Tibial nerve (tissue), 4 donors: ENCODE data around the gene EFTUD2. TPM values are rescaled to one million over a fixed set of nuclear protein-coding genes. Genes with fewer than 3 reads are reported as not detected.

Source experiments
- DNase-seq, 2 donors: peaks; one replicate each; pipeline ENCODE4 v3.0.0-alpha.2; 2019; ENCODE audit warnings: low spot score in 2 of 2
- H3K27ac ChIP-seq, 4 donors: fragments of 200-600 bp; sonication (generic) in 3 of 4; one replicate each; pipeline ENCODE4 v1.5.1; 2017 to 2019; ENCODE audit warnings: mild to moderate bottlenecking in 1 of 4
- H3K27me3 ChIP-seq, 2 donors: fragments of 200-600 bp; sonication (generic) in 1 of 2; one replicate each; pipeline versions ENCODE4 v1.5.1 to v1.6.0; 2017 to 2019
- H3K36me3 ChIP-seq, 3 donors: fragments of 200-600 bp; sonication (generic); one replicate each; pipeline ENCODE4 v1.5.1; 2018 to 2019
- H3K4me1 ChIP-seq, 4 donors: fragments of 200-600 bp; sonication (generic) in 3 of 4; one replicate each; pipeline ENCODE4 v1.5.1; 2017 to 2019
- H3K4me3 ChIP-seq, 4 donors: fragments of 200-600 bp; sonication (generic) in 3 of 4; one replicate each; pipeline ENCODE4 v1.5.1; 2017 to 2019; ENCODE audit warnings: mild to moderate bottlenecking in 1 of 4, moderate library complexity in 1 of 4
- H3K9me3 ChIP-seq, 4 donors: fragments of 200-600 bp; sonication (generic) in 3 of 4; one replicate each; pipeline ENCODE4 v1.5.1; 2017 to 2019
- EP300 ChIP-seq, 2 donors: sonication (generic); formaldehyde crosslinking; IDR thresholded peaks; one replicate each; pipeline ENCODE4 v1.6.1; 2017; ENCODE audit warnings: antibody characterized with exemption in 2 of 2, mild to moderate bottlenecking in 1 of 2
- POLR2A ChIP-seq, 2 donors: fragments of 450-650 bp; IDR thresholded peaks; one replicate each; pipeline ENCODE4 v1.6.1; 2017; ENCODE audit warnings: antibody characterized with exemption in 2 of 2, mild to moderate bottlenecking in 2 of 2, moderate library complexity in 2 of 2
- WGBS, 2 donors: methylation state at CpG; one replicate each; pipeline ENCODE4 v1.1.5; 2018; 5-methylcytosine and 5-hydroxymethylcytosine counted together
- total RNA-seq, 4 donors: library from RNA; depleted of rRNA; stranded (reverse); fragments of >200 nt; gene quantifications; one replicate each; pipeline ENCODE4 v1.1.0, GENCODE V29; 2016
- TF ChIP-seq, protein P1 (sequence below), 5 experiments: fragments of 200-600 bp in 3 of 5; fragments of 450-650 bp in 2 of 5; sonication (generic) in 3 of 5; IDR thresholded peaks; one replicate each; pipeline ENCODE4 v1.5.1; 2016 to 2019; ENCODE audit warnings: antibody characterized with exemption in 5 of 5, mild to moderate bottlenecking in 3 of 5, moderate library complexity in 2 of 5

The EFTUD2 gene
- total RNA-seq, 4 donors from 2014 or later: 48.9 to 137 (median 57.0) TPM

DNA sequence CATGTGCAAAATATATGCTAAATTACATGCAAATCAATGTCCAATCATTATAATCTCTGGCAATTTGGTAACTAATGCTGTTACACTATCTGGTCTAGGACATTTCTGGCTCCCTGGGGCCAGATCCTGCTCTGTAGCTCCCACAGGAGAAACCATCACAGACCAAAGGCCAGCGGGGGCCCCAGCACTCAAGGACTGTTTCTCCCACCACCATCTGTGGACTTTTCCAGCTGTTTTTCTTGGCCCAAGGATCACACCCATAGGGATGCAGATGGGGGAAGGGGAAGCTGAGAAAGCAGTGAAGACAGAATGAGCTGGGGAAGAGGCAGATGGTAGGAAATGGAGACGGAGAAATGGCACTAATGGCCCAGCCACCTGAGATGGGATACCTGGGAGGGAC lies 51.7 kb downstream of the EFTUD2 start, which contains the start of gene HIGD1B:
Gene HIGD1B (plus strand): TSS at position 298 of the 400 bp plus-strand sequence. CDS start 270 bp downstream, outside the sequence.
- peaks cover 0 to 35% (median 3%) of the 10 kb centered on the region in 3 donors for H3K36me3 ChIP-seq
- 51 to 58% methylated on average over 2 of the region's 2 CpGs for WGBS, 2 donors
- H3K4me3 ChIP-seq: no peak within 1 kb of the TSS
- H3K9me3 ChIP-seq: no peaks in the 10 kb centered on the region
- no peaks in the 10 kb centered on the region for H3K4me1 ChIP-seq
- no peak within 1 kb of the TSS for H3K27ac ChIP-seq
- no peak for DNase-seq
- H3K27me3 ChIP-seq: no peaks in the 10 kb centered on the region
- no peak for TF ChIP-seq EP300 (IDR thresholded peaks at IDR 0.05)

DNA sequence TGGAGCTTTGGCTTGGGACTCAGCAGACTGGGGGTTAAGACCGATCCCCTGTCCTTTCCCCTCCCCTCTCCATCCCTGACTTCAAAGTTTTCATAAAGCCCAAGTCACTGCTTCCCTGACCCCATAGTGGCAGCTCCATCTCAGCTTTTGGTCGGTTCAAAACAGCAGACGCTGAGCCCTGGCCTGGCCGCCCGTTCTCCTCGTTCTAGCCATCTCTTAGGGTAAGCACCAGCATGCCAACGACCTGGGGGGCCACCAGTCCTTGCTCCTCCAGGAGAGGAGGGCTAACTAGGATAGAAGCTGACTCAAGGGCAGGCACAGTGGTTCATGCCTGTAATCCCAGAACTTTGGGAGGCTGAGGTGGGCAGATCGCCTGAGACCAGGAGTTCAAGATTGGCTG lies 53.0 kb downstream of the EFTUD2 start:
- 69 to 74% methylated on average over 8 of the region's 8 CpGs for WGBS, 2 donors
- no peak overlapping the region for H3K27ac ChIP-seq
- H3K36me3 ChIP-seq: peaks cover 0 to 21% (median 0%) of the 10 kb centered on the region in 3 donors
- H3K4me3 ChIP-seq: no peak overlapping the region
- TF ChIP-seq EP300 (IDR thresholded peaks at IDR 0.05) (no peak), POLR2A (IDR thresholded peaks at IDR 0.05) (no peak)
- TF ChIP-seq, protein P1, sequence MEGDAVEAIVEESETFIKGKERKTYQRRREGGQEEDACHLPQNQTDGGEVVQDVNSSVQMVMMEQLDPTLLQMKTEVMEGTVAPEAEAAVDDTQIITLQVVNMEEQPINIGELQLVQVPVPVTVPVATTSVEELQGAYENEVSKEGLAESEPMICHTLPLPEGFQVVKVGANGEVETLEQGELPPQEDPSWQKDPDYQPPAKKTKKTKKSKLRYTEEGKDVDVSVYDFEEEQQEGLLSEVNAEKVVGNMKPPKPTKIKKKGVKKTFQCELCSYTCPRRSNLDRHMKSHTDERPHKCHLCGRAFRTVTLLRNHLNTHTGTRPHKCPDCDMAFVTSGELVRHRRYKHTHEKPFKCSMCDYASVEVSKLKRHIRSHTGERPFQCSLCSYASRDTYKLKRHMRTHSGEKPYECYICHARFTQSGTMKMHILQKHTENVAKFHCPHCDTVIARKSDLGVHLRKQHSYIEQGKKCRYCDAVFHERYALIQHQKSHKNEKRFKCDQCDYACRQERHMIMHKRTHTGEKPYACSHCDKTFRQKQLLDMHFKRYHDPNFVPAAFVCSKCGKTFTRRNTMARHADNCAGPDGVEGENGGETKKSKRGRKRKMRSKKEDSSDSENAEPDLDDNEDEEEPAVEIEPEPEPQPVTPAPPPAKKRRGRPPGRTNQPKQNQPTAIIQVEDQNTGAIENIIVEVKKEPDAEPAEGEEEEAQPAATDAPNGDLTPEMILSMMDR (IDR thresholded peaks at IDR 0.05): no peak
- DNase-seq: no peak
- H3K27me3 ChIP-seq: peaks cover 0 to 3% of the 10 kb centered on the region in 2 donors
- no peaks in the 10 kb centered on the region for H3K9me3 ChIP-seq
- no peaks in the 10 kb centered on the region for H3K4me1 ChIP-seq

- Histone ChIP-seq H3K9me3 (no peaks in the 10 kb centered on the region), H3K4me1 (no peaks in the 10 kb centered on the region), H3K36me3 (peaks cover 0 to 5% (median 0%) of the 10 kb centered on the region in 3 donors), H3K27ac (no peak overlapping the region), H3K27me3 (peaks cover 0 to 3% of the 10 kb centered on the region in 2 donors), H3K4me3 (no peak overlapping the region)
- TF ChIP-seq POLR2A (IDR thresholded peaks at IDR 0.05): no peak
- 33 to 45% methylated on average over 1 of the region's 1 CpG for whole genome bisulfite sequencing, 2 donors
- no peak for DNase-seq
These were observed 54.8 kb downstream of the EFTUD2 start for GRCh38 chr17:44844390-44844830.

GRCh38 chr17:44842748-44843147 lies 56.5 kb downstream of the EFTUD2 start:
- H3K9me3 ChIP-seq: no peaks in the 10 kb centered on the region
- whole genome bisulfite sequencing, 2 donors: 36 to 50% methylated on average over 5 of the region's 5 CpGs
- no peak overlapping the region for H3K4me3 ChIP-seq
- H3K36me3 ChIP-seq: no peaks in the 10 kb centered on the region
- no peak for DNase-seq
- H3K27me3 ChIP-seq: peaks cover 0 to 13% of the 10 kb centered on the region in 2 donors
- TF ChIP-seq POLR2A (IDR thresholded peaks at IDR 0.05): no peak
- TF ChIP-seq EP300 (IDR thresholded peaks at IDR 0.05): no peak
- TF ChIP-seq, protein P1 (IDR thresholded peaks at IDR 0.05): no peak
- H3K27ac ChIP-seq: no peak overlapping the region
- H3K4me1 ChIP-seq: no peaks in the 10 kb centered on the region

DNA sequence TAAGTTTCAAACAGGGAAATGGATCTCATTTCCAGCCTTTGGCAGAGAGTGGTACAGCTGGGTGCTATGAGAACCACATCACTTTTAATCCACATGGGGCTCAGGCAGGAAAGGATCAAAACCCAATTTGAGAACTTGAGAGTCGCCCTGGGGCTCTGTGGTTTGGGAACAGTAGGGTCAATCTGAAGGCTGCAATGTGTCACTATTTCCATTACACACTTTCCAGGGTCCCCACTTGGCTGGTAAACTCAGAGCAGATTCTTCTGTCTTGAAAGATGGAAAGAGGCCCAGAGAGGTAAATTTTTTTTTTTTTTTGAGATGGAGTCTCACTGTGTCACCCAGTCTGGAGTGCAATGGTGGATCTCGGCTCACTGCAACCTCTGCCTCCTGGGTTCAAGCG lies 58.3 kb downstream of the EFTUD2 start:
- peaks cover 0 to 13% of the 10 kb centered on the region in 2 donors for H3K27me3 ChIP-seq
- TF ChIP-seq POLR2A (IDR thresholded peaks at IDR 0.05) (no peak), EP300 (IDR thresholded peaks at IDR 0.05) (no peak)
- TF ChIP-seq, protein P1 (IDR thresholded peaks at IDR 0.05): no peak
- no peaks in the 10 kb centered on the region for H3K36me3 ChIP-seq
- no peaks in the 10 kb centered on the region for H3K4me1 ChIP-seq
- H3K9me3 ChIP-seq: no peaks in the 10 kb centered on the region
- no peak overlapping the region for H3K27ac ChIP-seq
- no peak for DNase-seq
- H3K4me3 ChIP-seq: no peak overlapping the region
- WGBS, 2 donors: 80% methylated on average over 3 of the region's 3 CpGs

DNA sequence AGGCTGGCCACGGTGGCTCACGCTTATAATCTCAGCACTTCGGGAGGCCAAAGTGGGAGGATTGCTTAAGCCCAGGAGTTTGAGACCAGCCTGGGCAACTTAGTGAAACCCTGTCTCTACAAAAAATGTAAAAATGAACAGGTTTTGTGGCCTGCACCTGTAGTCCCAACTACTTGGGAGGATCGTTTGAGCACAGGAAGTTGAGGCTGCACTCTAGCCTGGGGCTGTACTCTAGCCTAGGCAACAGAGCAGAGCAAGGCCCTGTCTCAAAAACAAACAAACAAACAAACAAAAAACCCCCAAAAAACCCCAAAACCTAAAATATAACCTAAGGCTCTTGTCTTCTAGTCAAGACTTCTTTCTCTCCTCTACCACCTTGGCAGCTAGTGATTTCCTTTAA lies 59.0 kb downstream of the EFTUD2 start:
- 76 to 78% methylated on average over 4 of the region's 4 CpGs for WGBS, 2 donors
- H3K4me3 ChIP-seq: no peak overlapping the region
- no peaks in the 10 kb centered on the region for H3K4me1 ChIP-seq
- no peaks in the 10 kb centered on the region for H3K36me3 ChIP-seq
- peaks cover 0 to 13% of the 10 kb centered on the region in 2 donors for H3K27me3 ChIP-seq
- no peak overlapping the region for H3K27ac ChIP-seq
- no peaks in the 10 kb centered on the region for H3K9me3 ChIP-seq
- DNase-seq: no peak
- TF ChIP-seq, protein P1 (IDR thresholded peaks at IDR 0.05): no peak
- TF ChIP-seq EP300 (IDR thresholded peaks at IDR 0.05) (no peak), POLR2A (IDR thresholded peaks at IDR 0.05) (no peak)
